Activated naive CD8-positive, alpha-beta T cell treated with anti-CD3 and anti-CD28 coated beads for 36 hours (primary cell): ENCODE measurements around the gene DHRS7B. TPM values are rescaled to one million over a fixed set of nuclear protein-coding genes. Genes with fewer than 3 reads are reported as not detected.
A peak's percentile ranks its signal among the peaks of the same experiment; 100 is the strongest.

Experiments
- DNase-seq: peaks from one replicate; pipeline ENCODE4 v3.0.0; 2021
- H3K27ac Mint-ChIP-seq: one replicate; pipeline ENCODE4 v1.8.0; 2022; ENCODE audit warnings: mild to moderate bottlenecking, moderate library complexity, mixed read lengths
- H3K27me3 Mint-ChIP-seq: one replicate; pipeline ENCODE4 v1.8.0; 2022; ENCODE audit warnings: mild to moderate bottlenecking, mixed read lengths
- H3K36me3 Mint-ChIP-seq: one replicate; pipeline ENCODE4 v1.8.0; 2021; ENCODE audit warnings: mild to moderate bottlenecking, mixed read lengths
- H3K4me1 Mint-ChIP-seq: one replicate; pipeline ENCODE4 v1.8.0; 2021; ENCODE audit warnings: mixed read lengths
- H3K4me3 Mint-ChIP-seq: one replicate; pipeline ENCODE4 v1.8.0; 2022; ENCODE audit warnings: mild to moderate bottlenecking, moderate library complexity, mixed read lengths
- H3K9me3 Mint-ChIP-seq: one replicate; pipeline ENCODE4 v1.8.0; 2022; ENCODE audit warnings: mixed read lengths
- total RNA-seq, 2 experiments: library from RNA; stranded (reverse); gene quantifications; one replicate each; pipeline ENCODE4 v1.2.3, GENCODE V29; 2021

The DHRS7B gene
- total RNA-seq, 2 experiments from 2014 or later, result 19.2 to 20.3 TPM

DNA sequence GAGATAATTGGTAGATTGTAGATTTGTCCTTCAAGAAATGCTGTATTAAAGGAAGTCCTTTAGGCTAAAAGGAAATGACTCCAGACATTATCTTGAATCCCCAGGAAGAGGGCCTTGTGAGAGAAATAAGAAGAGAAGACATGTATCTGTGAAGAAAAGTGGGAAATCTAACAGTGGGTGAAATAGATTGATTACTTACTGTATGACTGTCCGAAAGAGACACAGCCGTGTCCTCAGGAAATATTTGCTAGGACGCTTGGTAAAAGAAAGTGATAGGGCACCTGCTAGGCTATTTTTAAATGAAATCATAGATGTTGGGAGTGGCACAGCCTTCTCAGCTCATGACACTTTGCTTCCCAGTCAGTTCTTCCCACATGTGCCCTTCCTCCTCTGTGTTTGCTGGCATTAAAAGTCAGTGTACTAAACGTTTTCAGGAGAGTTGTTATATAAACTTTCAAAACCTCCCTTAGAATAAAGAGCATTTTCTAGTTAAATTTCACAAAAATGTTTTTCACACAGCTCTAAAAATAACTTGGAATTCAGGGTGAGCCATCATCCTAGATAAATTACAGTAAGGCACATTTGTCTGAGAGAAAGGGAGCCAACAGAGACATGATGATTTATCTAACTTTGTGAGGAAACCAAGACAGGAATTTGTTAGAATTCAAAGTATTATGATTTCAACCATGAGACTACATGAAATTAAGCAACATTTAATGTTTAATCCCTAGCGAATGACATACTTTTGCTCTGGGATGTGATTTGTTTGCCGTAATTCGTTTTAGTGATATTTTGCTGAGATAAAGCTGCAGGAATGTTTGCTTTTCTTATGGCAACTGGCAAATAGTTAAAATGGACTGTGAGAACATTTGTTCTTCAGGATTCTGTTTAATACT lies 35.0 kb downstream of the DHRS7B start:
- H3K27me3 Mint-ChIP-seq, result no peaks in the 10 kb centered on the region
- H3K4me3 Mint-ChIP-seq, result no peak overlapping the region
- peaks cover 18% of the 10 kb centered on the region for H3K4me1 Mint-ChIP-seq
- no peak for DNase-seq
- H3K9me3 Mint-ChIP-seq, result no peaks in the 10 kb centered on the region
- H3K27ac Mint-ChIP-seq, result no peak overlapping the region
- H3K36me3 Mint-ChIP-seq, result no peaks in the 10 kb centered on the region

- Mint-ChIP-seq H3K27ac (no peak overlapping the region), H3K9me3 (no peaks in the 10 kb centered on the region), H3K36me3 (no peaks in the 10 kb centered on the region), H3K27me3 (no peaks in the 10 kb centered on the region), H3K4me1 (peaks cover 19% of the 10 kb centered on the region), H3K4me3 (no peak overlapping the region)
- no peak for DNase-seq
Observed at GRCh38 chr17:21162394-21162775, 35.6 kb downstream of the DHRS7B start.

GRCh38 chr17:21163101-21163500 lies 36.3 kb downstream of the DHRS7B start:
- no peak overlapping the region for H3K27ac Mint-ChIP-seq
- H3K36me3 Mint-ChIP-seq, result no peaks in the 10 kb centered on the region
- H3K4me1 Mint-ChIP-seq, result peaks cover 17% of the 10 kb centered on the region
- no peaks in the 10 kb centered on the region for H3K27me3 Mint-ChIP-seq
- H3K4me3 Mint-ChIP-seq, result no peak overlapping the region
- H3K9me3 Mint-ChIP-seq, result no peaks in the 10 kb centered on the region
- no peak for DNase-seq

DNA sequence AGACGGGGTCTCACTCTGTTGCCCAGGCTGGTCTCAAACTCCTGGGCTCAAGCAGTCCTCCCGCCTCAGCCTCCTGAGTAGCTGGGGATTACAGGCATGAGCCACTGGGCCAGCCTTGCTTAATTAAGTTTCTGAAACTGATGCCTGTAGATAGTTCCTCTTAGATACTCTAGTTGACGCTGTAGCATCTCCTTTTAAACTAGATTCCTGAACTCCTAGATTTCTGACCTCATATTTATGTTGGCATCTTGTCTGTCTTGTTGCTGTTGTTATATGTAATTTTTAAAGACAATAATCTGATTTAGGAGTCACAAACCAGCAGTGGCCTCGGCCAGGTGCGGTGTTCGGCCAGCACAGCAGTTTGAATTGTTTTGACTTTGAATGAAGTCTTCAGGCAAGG lies 37.5 kb downstream of the DHRS7B start:
- Mint-ChIP-seq H3K27me3 (no peaks in the 10 kb centered on the region), H3K27ac (no peak overlapping the region), H3K4me1 (peaks cover 15% of the 10 kb centered on the region), H3K36me3 (no peaks in the 10 kb centered on the region), H3K4me3 (no peak overlapping the region), H3K9me3 (no peaks in the 10 kb centered on the region)
- no peak for DNase-seq

DNA sequence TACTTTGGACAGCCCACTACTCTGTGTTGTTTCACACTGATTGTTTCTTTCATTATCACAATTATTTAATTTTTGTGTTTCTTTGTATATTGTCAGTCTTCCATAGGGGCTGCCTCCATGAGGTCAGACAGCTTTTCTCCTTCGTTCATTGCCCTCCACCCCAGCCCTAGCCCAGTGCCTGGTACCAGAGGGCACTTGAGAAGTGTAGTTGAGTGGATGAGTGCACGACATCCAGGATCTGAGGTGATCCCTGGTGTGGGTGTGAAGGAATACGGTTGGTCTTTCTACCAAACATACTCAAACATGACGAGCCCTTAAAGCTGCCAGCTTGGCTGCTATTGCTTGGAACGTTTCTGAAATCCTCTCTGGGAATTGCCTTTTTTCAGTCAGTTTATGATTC lies 37.9 kb downstream of the DHRS7B start:
- no peaks in the 10 kb centered on the region for H3K36me3 Mint-ChIP-seq
- DNase-seq, result no peak
- H3K27me3 Mint-ChIP-seq, result no peaks in the 10 kb centered on the region
- H3K4me1 Mint-ChIP-seq, result peaks cover 15% of the 10 kb centered on the region
- H3K4me3 Mint-ChIP-seq, result no peak overlapping the region
- H3K27ac Mint-ChIP-seq, result no peak overlapping the region
- no peaks in the 10 kb centered on the region for H3K9me3 Mint-ChIP-seq

GRCh38 chr17:21165922-21166594 lies 39.3 kb downstream of the DHRS7B start:
- no peaks in the 10 kb centered on the region for H3K36me3 Mint-ChIP-seq
- H3K9me3 Mint-ChIP-seq, result no peaks in the 10 kb centered on the region
- no peaks in the 10 kb centered on the region for H3K27me3 Mint-ChIP-seq
- no peak overlapping the region for H3K27ac Mint-ChIP-seq
- H3K4me1 Mint-ChIP-seq, result peaks cover 18% of the 10 kb centered on the region
- H3K4me3 Mint-ChIP-seq, result no peak overlapping the region
- no peak for DNase-seq

GRCh38 chr17:21166595-21167210 lies 39.9 kb downstream of the DHRS7B start:
- Mint-ChIP-seq H3K4me3 (no peak overlapping the region), H3K27ac (no peak overlapping the region), H3K27me3 (no peaks in the 10 kb centered on the region), H3K9me3 (no peaks in the 10 kb centered on the region), H3K4me1 (peaks cover 23% of the 10 kb centered on the region), H3K36me3 (peaks cover 2% of the 10 kb centered on the region)
- no peak for DNase-seq

DNA sequence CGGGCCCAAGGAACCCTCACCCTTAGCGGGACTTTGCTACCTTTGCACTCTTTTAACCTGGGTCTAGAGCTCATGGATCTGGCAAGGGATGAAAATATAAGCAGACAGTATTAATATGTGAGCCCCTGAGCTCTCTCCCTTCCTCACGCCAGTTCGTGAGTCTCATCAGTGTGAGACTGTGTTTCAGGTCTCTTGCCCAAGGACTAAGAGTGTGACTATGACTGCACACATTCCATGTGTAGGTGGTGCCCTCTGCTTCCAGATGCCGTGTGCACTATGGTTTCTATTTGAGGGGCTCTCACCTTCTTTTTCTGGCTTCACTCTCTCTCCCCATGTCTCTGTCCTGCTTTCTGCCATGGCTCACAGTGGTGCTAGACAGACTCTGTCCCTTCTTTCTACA lies 40.5 kb downstream of the DHRS7B start:
- Mint-ChIP-seq H3K4me1 (peaks cover 23% of the 10 kb centered on the region), H3K27me3 (no peaks in the 10 kb centered on the region), H3K9me3 (no peaks in the 10 kb centered on the region), H3K36me3 (peaks cover 6% of the 10 kb centered on the region), H3K27ac (no peak overlapping the region), H3K4me3 (no peak overlapping the region)
- DNase-seq, result no peak

DNA sequence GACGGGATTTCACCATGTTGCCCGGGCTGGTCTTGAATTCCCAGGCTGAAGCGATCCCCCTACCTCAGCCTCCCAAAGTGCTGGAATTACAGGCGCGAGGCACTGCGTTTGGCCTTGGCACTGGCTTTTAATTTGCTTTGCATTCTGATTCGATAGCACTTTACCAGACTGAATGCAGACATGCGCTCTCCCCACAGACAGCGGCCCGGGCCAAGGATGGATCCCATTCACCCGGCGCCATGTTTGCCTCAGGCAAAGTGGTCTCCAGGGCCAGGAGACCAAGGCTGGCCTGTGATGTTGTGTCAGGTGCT lies 41.7 kb downstream of the DHRS7B start:
- Mint-ChIP-seq H3K27ac (no peak overlapping the region), H3K36me3 (peaks cover 6% of the 10 kb centered on the region), H3K9me3 (no peaks in the 10 kb centered on the region), H3K4me1 (peaks cover 23% of the 10 kb centered on the region), H3K4me3 (no peak overlapping the region), H3K27me3 (no peaks in the 10 kb centered on the region)
- DNase-seq, result no peak

DNA sequence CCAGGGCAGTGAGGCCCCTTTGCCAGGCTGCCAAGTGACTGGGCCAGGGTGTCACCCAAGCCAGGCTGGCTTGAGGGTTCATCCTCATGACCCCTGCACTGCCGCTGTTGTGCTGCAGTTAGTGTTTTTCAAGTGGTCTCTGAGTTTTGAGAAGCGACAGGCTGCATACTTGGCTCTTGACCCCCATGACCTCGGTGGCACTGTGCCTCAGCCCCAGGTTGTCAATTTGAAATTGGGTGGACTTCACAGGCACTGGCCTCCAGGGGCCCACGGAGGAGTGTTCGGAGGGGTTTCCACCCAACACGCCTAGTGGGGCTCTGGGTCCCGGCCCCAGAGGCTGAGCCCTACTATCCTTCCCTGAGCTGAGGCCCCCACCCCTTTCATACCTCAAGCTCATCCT lies 42.7 kb downstream of the DHRS7B start:
- Mint-ChIP-seq H3K27me3 (no peaks in the 10 kb centered on the region), H3K36me3 (peaks cover 6% of the 10 kb centered on the region), H3K27ac (no peak overlapping the region), H3K4me1 (peaks cover 23% of the 10 kb centered on the region), H3K4me3 (no peak overlapping the region), H3K9me3 (no peaks in the 10 kb centered on the region)
- no peak for DNase-seq

DNA sequence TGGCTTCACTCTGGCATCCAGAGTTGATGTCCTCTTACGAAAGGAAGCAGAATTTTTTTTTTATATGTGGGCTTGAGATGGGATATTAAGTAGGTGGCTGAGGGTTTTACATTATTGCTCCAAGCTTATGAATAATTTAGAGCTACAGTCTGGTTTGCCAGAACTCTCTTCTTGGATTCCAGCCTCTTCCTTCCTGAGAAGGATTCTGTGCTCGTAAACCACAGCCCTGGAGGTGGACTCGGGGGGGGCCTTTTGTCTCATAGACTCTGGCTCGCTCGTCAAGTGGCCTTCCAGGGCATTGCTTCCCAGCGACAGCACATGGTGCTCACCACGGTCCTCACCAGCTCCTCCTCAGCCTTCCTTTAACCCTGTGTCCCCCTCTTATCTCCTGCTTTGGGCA lies 44.0 kb downstream of the DHRS7B start:
- Mint-ChIP-seq H3K9me3 (no peaks in the 10 kb centered on the region), H3K27ac (peak overlapping the region; percentile 30), H3K4me3 (no peak overlapping the region), H3K36me3 (peaks cover 6% of the 10 kb centered on the region), H3K4me1 (peaks cover 23% of the 10 kb centered on the region), H3K27me3 (no peaks in the 10 kb centered on the region)
- DNase-seq, result no peak

GRCh38 chr17:21171309-21171922 lies 44.7 kb downstream of the DHRS7B start:
- H3K9me3 Mint-ChIP-seq, result no peaks in the 10 kb centered on the region
- H3K27me3 Mint-ChIP-seq, result no peaks in the 10 kb centered on the region
- DNase-seq, result no peak
- peak overlapping the region; percentile 52 for H3K27ac Mint-ChIP-seq
- no peak overlapping the region for H3K4me3 Mint-ChIP-seq
- peaks cover 6% of the 10 kb centered on the region for H3K36me3 Mint-ChIP-seq
- H3K4me1 Mint-ChIP-seq, result peaks cover 23% of the 10 kb centered on the region

DNA sequence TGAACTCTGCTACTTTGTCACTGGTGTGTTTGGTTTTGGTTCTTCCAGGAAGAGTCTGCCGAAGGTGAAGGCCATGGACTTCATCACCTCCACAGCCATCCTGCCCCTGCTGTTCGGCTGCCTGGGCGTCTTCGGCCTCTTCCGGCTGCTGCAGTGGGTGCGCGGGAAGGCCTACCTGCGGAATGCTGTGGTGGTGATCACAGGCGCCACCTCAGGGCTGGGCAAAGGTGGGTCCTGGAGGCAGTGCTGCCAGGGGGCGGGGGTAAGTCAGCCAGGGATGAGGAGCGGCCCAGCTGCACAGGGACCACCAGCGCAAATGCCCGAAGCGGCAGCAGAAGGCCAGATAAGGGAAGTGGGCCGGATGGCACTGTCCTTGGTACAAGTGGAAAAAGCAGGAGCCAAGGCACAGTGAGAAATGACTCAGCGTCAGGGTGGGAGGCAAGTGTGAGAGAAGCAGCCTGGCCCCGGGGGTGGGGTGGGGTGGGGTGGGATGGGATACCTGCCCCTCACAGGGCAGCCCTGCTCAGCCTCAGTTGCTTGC lies 45.3 kb downstream of the DHRS7B start:
- H3K27ac Mint-ChIP-seq, result peak overlapping the region; percentile 52
- no peaks in the 10 kb centered on the region for H3K27me3 Mint-ChIP-seq
- H3K4me3 Mint-ChIP-seq, result no peak overlapping the region
- H3K9me3 Mint-ChIP-seq, result no peaks in the 10 kb centered on the region
- peaks cover 18% of the 10 kb centered on the region for H3K4me1 Mint-ChIP-seq
- no peak for DNase-seq
- H3K36me3 Mint-ChIP-seq, result peaks cover 6% of the 10 kb centered on the region

DNA sequence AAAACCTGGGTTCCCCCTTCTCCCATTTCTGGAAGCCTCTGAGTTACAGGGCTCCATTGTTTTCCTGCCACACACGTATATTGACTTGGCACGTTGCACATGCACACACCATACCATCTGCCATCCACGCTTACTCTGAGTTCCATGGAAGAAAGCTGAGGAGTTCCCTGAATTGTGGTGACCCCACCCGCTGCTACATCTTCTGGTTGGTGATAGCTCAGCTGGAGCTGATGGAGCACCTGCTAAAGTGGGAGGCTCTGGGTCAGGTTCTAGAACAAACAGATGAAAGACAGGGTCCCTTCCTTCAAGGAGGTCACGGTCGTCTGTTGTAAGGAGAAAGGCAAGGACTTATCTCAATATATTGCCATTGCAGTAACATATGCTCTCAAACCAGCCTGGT lies 46.1 kb downstream of the DHRS7B start:
- no peaks in the 10 kb centered on the region for H3K9me3 Mint-ChIP-seq
- DNase-seq, result no peak
- H3K4me3 Mint-ChIP-seq, result no peak overlapping the region
- peaks cover 13% of the 10 kb centered on the region for H3K4me1 Mint-ChIP-seq
- no peaks in the 10 kb centered on the region for H3K27me3 Mint-ChIP-seq
- H3K27ac Mint-ChIP-seq, result no peak overlapping the region
- peaks cover 6% of the 10 kb centered on the region for H3K36me3 Mint-ChIP-seq

DNA sequence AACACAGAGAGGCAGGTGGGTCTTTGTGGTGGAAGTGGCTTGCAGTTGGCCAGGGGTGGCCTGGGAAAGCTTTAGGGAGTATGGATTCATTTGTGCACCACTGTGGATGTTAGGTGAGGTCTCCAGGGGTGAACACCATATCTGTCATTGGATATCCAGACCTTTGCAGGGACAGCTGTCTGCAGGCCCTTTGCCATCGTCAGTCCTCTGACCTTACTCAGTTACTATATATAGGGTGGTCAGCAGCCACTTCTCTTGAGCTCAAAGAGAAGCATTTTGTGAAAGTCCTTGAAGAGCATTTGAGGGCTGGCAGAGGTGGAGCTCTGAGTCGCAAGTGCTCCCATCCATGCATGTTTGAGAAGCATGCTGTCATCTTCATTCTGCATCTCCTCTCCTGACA lies 46.8 kb downstream of the DHRS7B start:
- no peak for DNase-seq
- H3K4me1 Mint-ChIP-seq, result peaks cover 13% of the 10 kb centered on the region
- no peak overlapping the region for H3K4me3 Mint-ChIP-seq
- H3K27me3 Mint-ChIP-seq, result no peaks in the 10 kb centered on the region
- H3K9me3 Mint-ChIP-seq, result no peaks in the 10 kb centered on the region
- no peak overlapping the region for H3K27ac Mint-ChIP-seq
- peaks cover 6% of the 10 kb centered on the region for H3K36me3 Mint-ChIP-seq
